HS-27A (cell line): Measurements from ENCODE around the gene ARHGAP27.
"Not testable (repeated sequence)": the region's sequence is repeated elsewhere in the genome, so short reads cannot be mapped to it uniquely, and the experiment has no call there.

Source experiments
- DNase-seq: peaks from one replicate; pipeline ENCODE4 v3.0.0-alpha.2; 2012; ENCODE audit warnings: low read depth, missing footprints

The ARHGAP27 gene

GRCh38 chr17:45357364-45357997, 75.2 kb downstream of the ARHGAP27 start:
- no peak for DNase-seq

DNA sequence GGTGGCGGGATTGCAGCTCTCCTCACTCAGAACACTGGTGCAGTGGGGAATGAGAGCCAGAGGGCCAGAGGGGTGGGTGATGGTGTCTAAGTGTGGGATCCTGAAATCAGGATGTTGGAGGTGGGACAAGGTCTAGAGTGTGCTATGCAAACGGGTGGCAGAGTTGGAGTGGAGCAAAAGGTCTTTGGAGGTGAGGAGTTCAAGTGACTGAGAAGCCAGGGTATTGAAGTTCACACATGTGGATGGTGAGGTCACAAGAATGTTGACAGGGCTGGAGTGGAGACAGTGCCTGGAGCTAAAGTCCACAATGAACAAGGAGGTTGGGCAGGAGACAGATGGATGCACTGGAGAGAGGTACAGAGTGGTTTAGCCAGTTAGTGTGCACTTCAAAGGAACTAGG, 77.6 kb downstream of the ARHGAP27 start:
- DNase-seq, result no peak

DNA sequence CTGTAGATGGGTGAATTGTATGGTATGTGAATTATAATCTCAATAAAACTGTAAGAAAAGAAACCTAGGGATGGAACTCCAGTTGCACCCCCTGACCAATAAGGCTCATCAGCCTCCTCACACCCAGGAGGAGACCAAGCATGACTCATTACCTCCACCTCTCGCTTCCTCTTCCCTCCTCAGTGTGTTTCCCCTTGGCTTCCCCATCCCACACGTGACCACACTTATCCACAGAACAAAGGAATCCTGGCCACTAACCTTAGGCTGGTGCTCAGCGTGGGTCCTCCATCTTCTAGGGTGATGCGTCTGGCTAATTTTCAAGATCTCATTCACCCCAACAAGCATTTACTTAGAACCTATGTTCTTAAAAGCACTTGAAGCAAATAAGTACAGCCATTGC, 79.6 kb downstream of the ARHGAP27 start:
- DNase-seq, result no peak

DNA sequence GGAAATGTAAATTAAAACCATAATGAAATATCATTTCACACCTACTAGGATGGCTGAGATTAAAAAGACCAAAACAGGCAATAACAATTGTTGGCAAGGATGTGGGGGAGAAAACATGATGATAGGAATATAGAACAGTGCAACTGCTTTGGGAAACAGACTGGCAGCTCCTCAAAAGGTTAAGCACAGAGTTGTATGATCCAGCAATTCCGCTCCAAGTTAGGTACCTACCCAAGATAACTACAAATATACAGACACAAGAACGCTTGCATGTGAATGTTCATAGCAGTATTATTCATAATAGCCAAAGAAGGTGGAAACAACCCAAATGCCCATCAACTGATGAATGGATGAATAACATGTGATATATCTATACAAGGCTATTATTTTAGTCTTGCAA, 80.8 kb downstream of the ARHGAP27 start:
- no peak for DNase-seq

- DNase-seq, result no peak
Observed at GRCh38 chr17:45347444-45347843, 85.2 kb downstream of the ARHGAP27 start.

DNA sequence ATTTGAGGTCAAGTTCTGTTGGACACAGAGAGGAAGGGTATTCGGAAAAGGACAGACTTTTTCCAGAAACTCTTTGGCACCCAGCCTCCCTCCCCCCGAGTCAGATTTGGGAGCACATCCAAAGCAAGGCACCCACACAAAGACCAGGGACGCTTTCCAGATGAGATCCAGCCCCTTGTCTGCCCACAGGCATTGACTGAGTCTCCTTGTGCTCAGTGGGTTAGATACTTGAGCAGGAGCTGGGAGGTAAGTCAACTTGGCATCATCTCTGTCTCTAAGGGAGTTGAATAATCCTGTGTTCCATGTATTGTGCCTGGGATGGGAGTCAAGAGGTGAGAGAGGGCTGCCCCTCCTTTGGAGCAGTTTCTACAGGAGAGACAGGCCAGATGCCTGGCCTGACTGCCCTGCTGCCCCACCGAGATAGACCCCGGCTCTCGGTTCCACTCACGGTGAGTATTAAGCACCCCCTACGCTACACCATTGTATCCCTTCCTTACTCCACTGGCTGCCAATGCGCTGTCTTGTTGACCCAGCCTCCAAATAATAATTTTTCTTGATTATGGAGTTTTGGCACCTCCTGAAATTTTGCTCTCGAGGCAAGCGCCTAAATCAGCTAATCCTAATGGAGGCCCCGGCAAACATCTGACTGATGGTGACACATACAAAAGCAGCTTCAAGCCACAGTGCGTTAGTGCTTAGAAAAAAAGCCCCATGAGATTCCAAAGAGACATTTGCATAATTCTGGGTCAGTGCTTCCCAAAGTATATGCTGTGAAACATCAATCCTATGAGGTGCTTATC, 86.3 kb downstream of the ARHGAP27 start:
- no peak for DNase-seq

DNA sequence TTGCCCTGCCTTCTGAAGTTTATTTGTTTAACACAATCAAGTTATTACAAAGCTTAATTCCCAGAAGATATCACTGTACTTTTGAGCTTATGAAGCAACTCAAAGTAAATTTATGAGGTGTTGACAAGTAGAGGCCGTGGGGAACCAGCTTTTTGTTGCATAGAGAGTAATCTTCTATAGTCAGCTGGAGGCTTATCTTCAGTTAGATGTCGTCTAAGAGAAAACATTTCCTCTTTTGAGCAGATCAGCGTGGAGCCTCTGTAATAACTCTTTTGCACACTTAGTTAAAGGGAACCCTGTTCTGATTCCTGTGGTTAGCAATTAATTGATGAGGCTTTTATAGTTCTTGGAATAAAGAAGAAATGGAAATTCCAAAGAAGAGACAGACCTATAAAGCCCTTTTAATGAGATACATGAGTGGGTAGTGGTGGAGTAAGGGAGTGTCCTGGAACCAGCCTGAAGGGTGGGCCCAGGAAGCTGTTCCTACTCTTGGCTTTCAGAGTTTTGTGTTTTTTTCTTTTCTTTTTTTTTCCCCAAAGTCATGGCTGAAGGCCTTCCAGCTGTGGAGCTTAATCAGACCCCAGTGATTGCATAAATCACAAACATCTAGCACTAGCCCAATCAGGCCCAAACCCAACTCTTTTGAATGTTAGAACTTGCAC, 87.0 kb downstream of the ARHGAP27 start:
- no peak for DNase-seq

- no peak for DNase-seq
Observed at GRCh38 chr17:45345246-45345553, 87.5 kb downstream of the ARHGAP27 start.

DNA sequence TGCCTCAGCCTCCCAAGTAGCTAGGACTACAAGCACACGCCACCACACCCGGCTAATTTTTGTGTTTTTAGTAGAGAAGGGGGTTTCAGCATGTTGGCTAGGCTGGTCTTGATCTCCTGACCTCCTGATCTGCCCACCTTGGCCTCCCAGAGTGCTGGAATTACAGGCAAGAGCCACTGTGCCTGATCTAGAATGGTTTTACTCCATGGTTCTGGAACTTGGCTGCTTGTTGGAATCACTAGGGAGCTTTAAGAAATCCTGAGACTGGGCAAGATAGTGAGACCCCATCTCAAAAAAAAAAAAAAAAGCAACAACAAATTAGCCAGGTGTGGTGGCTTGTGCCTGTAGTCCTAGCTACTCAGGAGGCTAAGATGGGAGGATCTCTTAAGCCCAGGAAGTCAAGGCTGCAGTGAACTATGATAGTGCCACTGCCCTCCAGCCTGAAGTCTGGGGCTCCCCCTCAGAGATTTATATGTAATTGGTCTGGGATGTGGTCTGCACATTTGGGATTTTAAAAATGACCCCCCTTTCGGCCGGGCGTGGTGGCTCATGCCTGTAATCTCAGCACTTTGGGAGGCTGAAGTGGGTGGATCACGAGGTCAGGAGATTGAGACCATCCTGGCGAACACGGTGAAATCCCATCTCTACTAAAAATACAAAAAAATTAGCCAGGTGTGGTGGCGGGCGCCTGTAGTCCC, 88.6 kb downstream of the ARHGAP27 start:
- DNase-seq, result not testable (repeated sequence)
